Activated T-helper 17 cell treated with anti-CD3 and anti-CD28 coated beads, Interleukin-2, amount 50 U/mL, for 72 hours (primary cell): ENCODE measurements around the gene TSPAN14. TPM values are rescaled to one million over a fixed set of nuclear protein-coding genes. Genes with fewer than 3 reads are reported as not detected.

Experiments used
- ATAC-seq: fragments of 150-1000 bp; cut with Tn5 transposase; replicated peaks from 2 replicates; pipeline ENCODE4 v1.10.0; 2021; ENCODE audit warnings: mild to moderate bottlenecking, moderate library complexity
- H3K27ac Mint-ChIP-seq: one replicate; pipeline ENCODE4 v1.8.0; 2022; ENCODE audit warnings: mixed read lengths
- H3K27me3 Mint-ChIP-seq: one replicate; pipeline ENCODE4 v1.8.0; 2022; ENCODE audit warnings: mixed read lengths
- H3K36me3 Mint-ChIP-seq: one replicate; pipeline ENCODE4 v1.8.0; 2022; ENCODE audit warnings: low read depth, mild to moderate bottlenecking, mixed read lengths
- H3K4me1 Mint-ChIP-seq: one replicate; pipeline ENCODE4 v1.8.0; 2022; ENCODE audit warnings: mixed read lengths
- H3K4me3 Mint-ChIP-seq: one replicate; pipeline ENCODE4 v1.8.0; 2022; ENCODE audit warnings: mild to moderate bottlenecking, mixed read lengths
- H3K9me3 Mint-ChIP-seq: one replicate; pipeline ENCODE4 v1.8.0; 2022; ENCODE audit warnings: mixed read lengths
- total RNA-seq, 2 donors: library from RNA; stranded (reverse); gene quantifications; one replicate each; pipeline ENCODE4 v1.2.3, GENCODE V29; 2022

Gene TSPAN14
- total RNA-seq, 2 donors from 2014 or later = 61.9 to 64.5 TPM

- no peaks in the 10 kb centered on the region for H3K9me3 Mint-ChIP-seq
- H3K36me3 Mint-ChIP-seq = peaks cover 92% of the 10 kb centered on the region
- ATAC-seq = no peak
- H3K4me3 Mint-ChIP-seq = no peak overlapping the region
- no peaks in the 10 kb centered on the region for H3K27me3 Mint-ChIP-seq
- H3K27ac Mint-ChIP-seq = peak overlapping the region; percentile 86
- H3K4me1 Mint-ChIP-seq = peaks cover 18% of the 10 kb centered on the region
Observed at GRCh38 chr10:80517416-80518142, 63.5 kb downstream of the TSPAN14 start.

- H3K4me1 Mint-ChIP-seq = peaks cover 18% of the 10 kb centered on the region
- H3K27ac Mint-ChIP-seq = peak overlapping the region; percentile 86
- H3K4me3 Mint-ChIP-seq = no peak overlapping the region
- H3K36me3 Mint-ChIP-seq = peaks cover 87% of the 10 kb centered on the region
- ATAC-seq = no peak
- H3K9me3 Mint-ChIP-seq = no peaks in the 10 kb centered on the region
- no peaks in the 10 kb centered on the region for H3K27me3 Mint-ChIP-seq
Observed at GRCh38 chr10:80518143-80518806, 64.2 kb downstream of the TSPAN14 start.

GRCh38 chr10:80518807-80519360 lies 64.8 kb downstream of the TSPAN14 start:
- Mint-ChIP-seq H3K27me3 (no peaks in the 10 kb centered on the region), H3K36me3 (peaks cover 83% of the 10 kb centered on the region), H3K4me3 (no peak overlapping the region), H3K4me1 (peaks cover 18% of the 10 kb centered on the region), H3K9me3 (no peaks in the 10 kb centered on the region), H3K27ac (peak overlapping the region; percentile 21)
- ATAC-seq = no peak

- Mint-ChIP-seq H3K36me3 (peaks cover 78% of the 10 kb centered on the region), H3K4me1 (peaks cover 18% of the 10 kb centered on the region), H3K4me3 (no peak overlapping the region), H3K9me3 (no peaks in the 10 kb centered on the region), H3K27me3 (no peaks in the 10 kb centered on the region), H3K27ac (peak overlapping the region; percentile 90)
- ATAC-seq = no peak
Observed at GRCh38 chr10:80519936-80520650, 66.0 kb downstream of the TSPAN14 start.

GRCh38 chr10:80520661-80521470 lies 66.8 kb downstream of the TSPAN14 start:
- ATAC-seq = no peak
- Mint-ChIP-seq H3K4me3 (no peak overlapping the region), H3K27ac (peak overlapping the region; percentile 90), H3K36me3 (peaks cover 75% of the 10 kb centered on the region), H3K27me3 (no peaks in the 10 kb centered on the region), H3K4me1 (peaks cover 20% of the 10 kb centered on the region), H3K9me3 (no peaks in the 10 kb centered on the region)

- Mint-ChIP-seq H3K9me3 (no peaks in the 10 kb centered on the region), H3K27me3 (no peaks in the 10 kb centered on the region), H3K36me3 (peaks cover 63% of the 10 kb centered on the region), H3K27ac (no peak overlapping the region), H3K4me3 (no peak overlapping the region), H3K4me1 (peaks cover 20% of the 10 kb centered on the region)
- ATAC-seq = peak; percentile 49
Observed at GRCh38 chr10:80522756-80523363, 68.8 kb downstream of the TSPAN14 start.

- no peak for ATAC-seq
- H3K27me3 Mint-ChIP-seq = no peaks in the 10 kb centered on the region
- no peaks in the 10 kb centered on the region for H3K9me3 Mint-ChIP-seq
- peak overlapping the region; percentile 84 for H3K27ac Mint-ChIP-seq
- peaks cover 54% of the 10 kb centered on the region for H3K36me3 Mint-ChIP-seq
- no peak overlapping the region for H3K4me3 Mint-ChIP-seq
- peaks cover 20% of the 10 kb centered on the region for H3K4me1 Mint-ChIP-seq
Observed at GRCh38 chr10:80523773-80524172, 69.7 kb downstream of the TSPAN14 start.

GRCh38 chr10:80524190-80524909 lies 70.2 kb downstream of the TSPAN14 start:
- H3K4me1 Mint-ChIP-seq = peaks cover 22% of the 10 kb centered on the region
- H3K4me3 Mint-ChIP-seq = no peak overlapping the region
- peak overlapping the region; percentile 84 for H3K27ac Mint-ChIP-seq
- H3K27me3 Mint-ChIP-seq = no peaks in the 10 kb centered on the region
- peaks cover 48% of the 10 kb centered on the region for H3K36me3 Mint-ChIP-seq
- ATAC-seq = no peak
- H3K9me3 Mint-ChIP-seq = no peaks in the 10 kb centered on the region

- no peak for ATAC-seq
- H3K4me1 Mint-ChIP-seq = peaks cover 31% of the 10 kb centered on the region
- H3K27me3 Mint-ChIP-seq = no peaks in the 10 kb centered on the region
- H3K4me3 Mint-ChIP-seq = peak overlapping the region; percentile 4
- H3K27ac Mint-ChIP-seq = peak overlapping the region; percentile 70
- peaks cover 31% of the 10 kb centered on the region for H3K36me3 Mint-ChIP-seq
- H3K9me3 Mint-ChIP-seq = no peaks in the 10 kb centered on the region
Observed at GRCh38 chr10:80526218-80526617, 72.1 kb downstream of the TSPAN14 start.

GRCh38 chr10:80526742-80527141 lies 72.6 kb downstream of the TSPAN14 start:
- no peak for ATAC-seq
- Mint-ChIP-seq H3K36me3 (peaks cover 31% of the 10 kb centered on the region), H3K4me1 (peaks cover 35% of the 10 kb centered on the region), H3K27ac (peak overlapping the region; percentile 70), H3K27me3 (no peaks in the 10 kb centered on the region), H3K4me3 (peak overlapping the region; percentile 4), H3K9me3 (no peaks in the 10 kb centered on the region)

GRCh38 chr10:80528185-80528700 lies 74.1 kb downstream of the TSPAN14 start:
- Mint-ChIP-seq H3K36me3 (peaks cover 29% of the 10 kb centered on the region), H3K27ac (peak overlapping the region; percentile 70), H3K4me3 (no peak overlapping the region), H3K9me3 (no peaks in the 10 kb centered on the region), H3K4me1 (peaks cover 37% of the 10 kb centered on the region), H3K27me3 (no peaks in the 10 kb centered on the region)
- ATAC-seq = no peak

GRCh38 chr10:80528901-80529300 lies 74.8 kb downstream of the TSPAN14 start:
- H3K27ac Mint-ChIP-seq = peak overlapping the region; percentile 70
- H3K27me3 Mint-ChIP-seq = no peaks in the 10 kb centered on the region
- peak overlapping the region; percentile 69 for H3K4me3 Mint-ChIP-seq
- H3K36me3 Mint-ChIP-seq = peaks cover 27% of the 10 kb centered on the region
- H3K4me1 Mint-ChIP-seq = peaks cover 37% of the 10 kb centered on the region
- no peak for ATAC-seq
- H3K9me3 Mint-ChIP-seq = no peaks in the 10 kb centered on the region

- Mint-ChIP-seq H3K4me1 (peaks cover 37% of the 10 kb centered on the region), H3K9me3 (no peaks in the 10 kb centered on the region), H3K27ac (peak overlapping the region; percentile 70), H3K4me3 (peak overlapping the region; percentile 69), H3K27me3 (no peaks in the 10 kb centered on the region), H3K36me3 (peaks cover 20% of the 10 kb centered on the region)
- peak; percentile 53 for ATAC-seq
Observed at GRCh38 chr10:80529604-80530003, 75.5 kb downstream of the TSPAN14 start.
